ENCODE data around the gene MAML3.

- TF ChIP-seq CTCF (IDR thresholded peaks at IDR 0.05; ENCODE audit: low read length) (no peak), EZH2 (IDR thresholded peaks at IDR 0.05; ENCODE audit: borderline replicate concordance, low read length) (no peak)
These were observed 62.7 kb downstream of the MAML3 start for GRCh38 chr4:140091305-140091704.
